Type B pancreatic cell (in vitro differentiated cells): Measurements from ENCODE around the gene CPED1. TPM values are rescaled to one million over a fixed set of nuclear protein-coding genes. Genes with fewer than 3 reads are reported as not detected.
"Not testable (repeated sequence)": the region's sequence is repeated elsewhere in the genome, so short reads cannot be mapped to it uniquely, and the experiment has no call there.

Experiments used
- DNase-seq: peaks from one replicate; pipeline ENCODE4 v3.0.0; 2021; ENCODE audit warnings: mixed read lengths; ENCODE audit not compliant: unreplicated experiment; ENCODE audit errors: extremely low spot score
- H3K27ac Mint-ChIP-seq: 2 replicates; pipeline ENCODE4 v1.8.0; 2021; ENCODE audit warnings: mild to moderate bottlenecking, mixed read lengths
- H3K27me3 Mint-ChIP-seq: 2 replicates; pipeline ENCODE4 v1.8.0; 2021; ENCODE audit warnings: mixed read lengths
- H3K36me3 Mint-ChIP-seq: 2 replicates; pipeline ENCODE4 v1.8.0; 2021; ENCODE audit warnings: mixed read lengths
- H3K4me1 Mint-ChIP-seq: one replicate; pipeline ENCODE4 v1.8.0; 2021; ENCODE audit warnings: mixed read lengths; ENCODE audit not compliant: unreplicated experiment
- H3K4me3 Mint-ChIP-seq: 2 replicates; pipeline ENCODE4 v1.8.0; 2021; ENCODE audit warnings: mild to moderate bottlenecking, mixed read lengths
- H3K9me3 Mint-ChIP-seq: 2 replicates; pipeline ENCODE4 v1.8.0; 2021; ENCODE audit warnings: mixed read lengths
- CTCF ChIP-seq: fragments of 200-600 bp; sonication (generic); conservative IDR thresholded peaks from 2 replicates; pipeline ENCODE4 v1.5.0; 2021; ENCODE audit warnings: antibody characterized with exemption, mild to moderate bottlenecking
- total RNA-seq: library from RNA; stranded (reverse); gene quantifications from 2 replicates; pipeline ENCODE4 v1.2.1, GENCODE V29; 2021; ENCODE audit warnings: low replicate concordance

The CPED1 gene
- total RNA-seq, 1 donor from 2014 or later, result 45.4 TPM

GRCh38 chr7:121027761-121028669 lies 39.5 kb downstream of the CPED1 start:
- no peaks in the 10 kb centered on the region for H3K27me3 Mint-ChIP-seq
- TF ChIP-seq CTCF, result no peak
- no peak for DNase-seq
- H3K36me3 Mint-ChIP-seq, result peaks cover 11% of the 10 kb centered on the region
- peaks cover 14% of the 10 kb centered on the region for H3K9me3 Mint-ChIP-seq
- H3K4me3 Mint-ChIP-seq, result no peak overlapping the region
- H3K27ac Mint-ChIP-seq, result no peak overlapping the region
- H3K4me1 Mint-ChIP-seq, result peaks cover 50% of the 10 kb centered on the region

GRCh38 chr7:121029302-121029701 lies 40.8 kb downstream of the CPED1 start:
- H3K4me3 Mint-ChIP-seq, result no peak overlapping the region

GRCh38 chr7:121030308-121030707 lies 41.8 kb downstream of the CPED1 start:
- no peak for DNase-seq
- H3K4me1 Mint-ChIP-seq, result peaks cover 32% of the 10 kb centered on the region
- no peak overlapping the region for H3K4me3 Mint-ChIP-seq
- H3K9me3 Mint-ChIP-seq, result peaks cover 14% of the 10 kb centered on the region
- no peak for TF ChIP-seq CTCF
- H3K27me3 Mint-ChIP-seq, result no peaks in the 10 kb centered on the region
- H3K36me3 Mint-ChIP-seq, result peaks cover 17% of the 10 kb centered on the region
- no peak overlapping the region for H3K27ac Mint-ChIP-seq

More at GRCh38 chr7:121029302-121029701, 40.8 kb downstream of the CPED1 start:
- H3K9me3 Mint-ChIP-seq, result peaks cover 14% of the 10 kb centered on the region
- H3K4me1 Mint-ChIP-seq, result peaks cover 41% of the 10 kb centered on the region
- H3K27me3 Mint-ChIP-seq, result no peaks in the 10 kb centered on the region
- DNase-seq, result no peak
- TF ChIP-seq CTCF, result no peak
- no peak overlapping the region for H3K27ac Mint-ChIP-seq
- peaks cover 11% of the 10 kb centered on the region for H3K36me3 Mint-ChIP-seq

- Mint-ChIP-seq H3K4me3 (no peak overlapping the region), H3K36me3 (peaks cover 18% of the 10 kb centered on the region), H3K27ac (peak overlapping the region; percentile 82), H3K9me3 (no peaks in the 10 kb centered on the region), H3K27me3 (no peaks in the 10 kb centered on the region), H3K4me1 (peaks cover 20% of the 10 kb centered on the region)
- no peak for TF ChIP-seq CTCF
- no peak for DNase-seq
Observed at GRCh38 chr7:121032645-121033460, 44.3 kb downstream of the CPED1 start.

- H3K4me1 Mint-ChIP-seq, result peaks cover 17% of the 10 kb centered on the region
- H3K9me3 Mint-ChIP-seq, result no peaks in the 10 kb centered on the region
- H3K27ac Mint-ChIP-seq, result no peak overlapping the region
- H3K27me3 Mint-ChIP-seq, result no peaks in the 10 kb centered on the region
- TF ChIP-seq CTCF, result no peak
- no peak overlapping the region for H3K4me3 Mint-ChIP-seq
- no peak for DNase-seq
- H3K36me3 Mint-ChIP-seq, result peaks cover 18% of the 10 kb centered on the region
Observed at GRCh38 chr7:121034929-121035328, 46.4 kb downstream of the CPED1 start.

- H3K4me3 Mint-ChIP-seq, DNase-seq, H3K27me3 Mint-ChIP-seq, H3K27ac Mint-ChIP-seq, H3K9me3 Mint-ChIP-seq: not testable (repeated sequence)
- Mint-ChIP-seq H3K36me3 (peaks cover 18% of the 10 kb centered on the region), H3K4me1 (peaks cover 26% of the 10 kb centered on the region)
Observed at GRCh38 chr7:121036776-121037175, 48.3 kb downstream of the CPED1 start.

- H3K4me3 Mint-ChIP-seq, H3K27ac Mint-ChIP-seq, H3K27me3 Mint-ChIP-seq, DNase-seq, H3K9me3 Mint-ChIP-seq: not testable (repeated sequence)
- H3K4me1 Mint-ChIP-seq, result peaks cover 25% of the 10 kb centered on the region
- H3K36me3 Mint-ChIP-seq, result peaks cover 18% of the 10 kb centered on the region
Observed at GRCh38 chr7:121037329-121037728, 48.8 kb downstream of the CPED1 start.
